Spleen (tissue), 11 donors: ENCODE results near the gene NIPA2. TPM values are rescaled to one million over a fixed set of nuclear protein-coding genes. Genes with fewer than 3 reads are reported as not detected.

Source experiments
- DNase-seq: peaks from one replicate; pipeline ENCODE4 v3.0.0-alpha.2; 2020
- H3K27ac ChIP-seq, 8 donors: fragments of 200-600 bp; sonication (generic) in 7 of 8; 1 replicate in 4 of 8; 2 replicates in 4 of 8; pipeline versions ENCODE4 v1.5.0 to v1.8.0; 2016 to 2021; ENCODE audit warnings: inconsistent platforms in 4 of 8, mild to moderate bottlenecking in 4 of 8, moderate library complexity in 1 of 8
- H3K27me3 ChIP-seq, 7 donors: fragments of 200-600 bp; sonication (generic) in 6 of 7; replicated peaks in 1 of 7; 1 replicate in 4 of 7; 2 replicates in 3 of 7; pipeline versions ENCODE4 v1.5.0 to v1.8.0; 2016 to 2021; ENCODE audit warnings: inconsistent platforms in 3 of 7, mild to moderate bottlenecking in 1 of 7
- H3K36me3 ChIP-seq, 6 donors: fragments of 200-600 bp; sonication (generic) in 5 of 6; 1 replicate in 4 of 6; 2 replicates in 2 of 6; pipeline versions ENCODE4 v1.5.0 to v1.8.0; 2016 to 2021; ENCODE audit warnings: inconsistent platforms in 2 of 6
- H3K4me1 ChIP-seq, 6 donors: fragments of 200-600 bp; sonication (generic) in 5 of 6; 1 replicate in 3 of 6; 2 replicates in 3 of 6; pipeline versions ENCODE4 v1.5.0 to v1.8.0; 2016 to 2021; ENCODE audit warnings: inconsistent platforms in 3 of 6
- H3K4me3 ChIP-seq, 8 donors: fragments of 200-600 bp; sonication (generic) in 7 of 8; 1 replicate in 4 of 8; 2 replicates in 4 of 8; pipeline versions ENCODE4 v1.5.0 to v1.8.0; 2016 to 2021; ENCODE audit warnings: inconsistent platforms in 4 of 8, mild to moderate bottlenecking in 4 of 8, moderate library complexity in 2 of 8
- H3K9me3 ChIP-seq, 8 donors: fragments of 200-600 bp; sonication (generic) in 7 of 8; 1 replicate in 4 of 8; 2 replicates in 4 of 8; pipeline versions ENCODE4 v1.5.0 to v1.8.0; 2016 to 2021; ENCODE audit warnings: inconsistent platforms in 4 of 8
- POLR2A ChIP-seq, 3 donors: fragments of 450-650 bp; IDR thresholded peaks; one replicate each; pipeline ENCODE4 v1.5.1; 2017; ENCODE audit warnings: antibody characterized with exemption in 3 of 3, mild to moderate bottlenecking in 1 of 3
- POLR2AphosphoS5 ChIP-seq, 3 donors: sonication (generic); formaldehyde crosslinking; IDR thresholded peaks; one replicate each; pipeline ENCODE4 v1.5.1; 2017; ENCODE audit warnings: antibody characterized with exemption in 3 of 3
- WGBS, 5 donors: extraction: QIAGEN DNeasy Blood & Tissue Kit in 3 of 5; methylation state at CpG; one replicate each; pipeline versions ENCODE4 v1.1.5 to v1.1.7; 2013 to 2018; 5-methylcytosine and 5-hydroxymethylcytosine counted together
- intact Hi-C: fragments of 100-400 bp; cut with DNase I; formaldehyde crosslinking; loops from one replicate; pipeline ENCODE4 v1.15.0; 2023; ENCODE audit warnings: low total_unique reads
- polyA plus RNA-seq, 3 donors: library from polyadenylated mRNA; stranded (reverse); fragments of 200-250 nt; gene quantifications; one replicate each; pipeline ENCODE4 v1.2.1, GENCODE V29; 2013
- total RNA-seq, 7 donors: library from RNA; depleted of rRNA in 3 of 7; stranded (reverse); fragments of >200 nt in 3 of 7; fragmentation: NEBNext Ultra II Directional in 4 of 7; extraction: Animal tissue kit (Norgen Biotek cat#: 25700) in 4 of 7; gene quantifications; one replicate each; pipeline versions ENCODE4 v1.1.0 to v1.2.1, GENCODE V29; 2016 to 2021
- TF ChIP-seq, protein P1 (sequence below), 11 experiments: fragments of 200-600 bp in 7 of 11; fragments of 450-650 bp in 4 of 11; sonication (generic) in 4 of 11; IDR thresholded peaks in 8 of 11; conservative IDR thresholded peaks in 3 of 11; 1 replicate in 7 of 11; 2 replicates in 4 of 11; pipeline versions ENCODE4 v1.4.0 to v1.8.0; 2016 to 2021; ENCODE audit warnings: antibody characterized with exemption in 11 of 11, inconsistent platforms in 4 of 11, mild to moderate bottlenecking in 1 of 11
- donor health status: healthy with polysubstance abuse.
- donor health status: DM: no; HTN: no; CAD: no; lungs with moderate emphysema.
- donor health status: DM: no; HTN: no; CAD: no.
- donor health status: Bipolar disorder and iron deficiency.
- donor health status: healthy.
- donor health status: DM: no; HTN: no; CAD: no.
- donor health status: DM: yes; HTN: yes; CAD: no.

The NIPA2 gene
- total and polyA plus RNA-seq, 10 donors, result 18.4 to 91.4 (median 52.8) TPM

DNA sequence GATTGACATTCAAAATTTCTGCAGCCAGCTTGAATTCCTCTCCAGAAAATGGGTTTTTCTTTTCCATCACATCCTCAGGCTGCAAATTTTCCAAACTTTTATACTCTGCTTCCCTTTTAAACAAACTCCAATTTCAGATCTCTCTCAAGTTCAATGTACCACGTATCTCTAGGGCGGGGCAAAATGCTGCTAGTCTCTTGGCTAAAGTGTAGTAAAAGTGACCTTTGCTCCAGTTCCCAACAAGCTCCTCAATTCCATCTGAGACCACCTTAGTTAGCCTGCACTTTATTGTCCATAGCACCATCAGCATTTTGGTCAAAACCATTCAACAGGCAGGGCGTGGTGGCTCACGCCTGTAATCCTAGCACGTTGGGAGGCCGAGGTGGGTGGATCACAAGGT lies 46.7 kb downstream of the NIPA2 start:
- TF ChIP-seq, protein P1, sequence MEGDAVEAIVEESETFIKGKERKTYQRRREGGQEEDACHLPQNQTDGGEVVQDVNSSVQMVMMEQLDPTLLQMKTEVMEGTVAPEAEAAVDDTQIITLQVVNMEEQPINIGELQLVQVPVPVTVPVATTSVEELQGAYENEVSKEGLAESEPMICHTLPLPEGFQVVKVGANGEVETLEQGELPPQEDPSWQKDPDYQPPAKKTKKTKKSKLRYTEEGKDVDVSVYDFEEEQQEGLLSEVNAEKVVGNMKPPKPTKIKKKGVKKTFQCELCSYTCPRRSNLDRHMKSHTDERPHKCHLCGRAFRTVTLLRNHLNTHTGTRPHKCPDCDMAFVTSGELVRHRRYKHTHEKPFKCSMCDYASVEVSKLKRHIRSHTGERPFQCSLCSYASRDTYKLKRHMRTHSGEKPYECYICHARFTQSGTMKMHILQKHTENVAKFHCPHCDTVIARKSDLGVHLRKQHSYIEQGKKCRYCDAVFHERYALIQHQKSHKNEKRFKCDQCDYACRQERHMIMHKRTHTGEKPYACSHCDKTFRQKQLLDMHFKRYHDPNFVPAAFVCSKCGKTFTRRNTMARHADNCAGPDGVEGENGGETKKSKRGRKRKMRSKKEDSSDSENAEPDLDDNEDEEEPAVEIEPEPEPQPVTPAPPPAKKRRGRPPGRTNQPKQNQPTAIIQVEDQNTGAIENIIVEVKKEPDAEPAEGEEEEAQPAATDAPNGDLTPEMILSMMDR (IDR thresholded peaks at IDR 0.05 in 8 of 11, conservative IDR thresholded peaks at IDR 0.05 in 3 of 11), result no peak
- TF ChIP-seq POLR2AphosphoS5 (IDR thresholded peaks at IDR 0.05) (no peak), POLR2A (IDR thresholded peaks at IDR 0.05) (no peak)
- DNase-seq, result no peak
- H3K4me3 ChIP-seq, result no peak overlapping the region
- no peaks in the 10 kb centered on the region for H3K9me3 ChIP-seq
- H3K27me3 ChIP-seq, result no peaks in the 10 kb centered on the region
- H3K27ac ChIP-seq, result no peak overlapping the region
- no peaks in the 10 kb centered on the region for H3K4me1 ChIP-seq
- peaks cover 0 to 74% (median 21%) of the 10 kb centered on the region in 6 donors for H3K36me3 ChIP-seq
- intact Hi-C loops, result loop anchor here (10.0 kb wide), 1 partner anchor 60 kb away; no protein-coding TSS in a partner anchor
- WGBS, 5 donors, result 92 to 98% (median 97%) methylated on average over 6 of the region's 6 CpGs

DNA sequence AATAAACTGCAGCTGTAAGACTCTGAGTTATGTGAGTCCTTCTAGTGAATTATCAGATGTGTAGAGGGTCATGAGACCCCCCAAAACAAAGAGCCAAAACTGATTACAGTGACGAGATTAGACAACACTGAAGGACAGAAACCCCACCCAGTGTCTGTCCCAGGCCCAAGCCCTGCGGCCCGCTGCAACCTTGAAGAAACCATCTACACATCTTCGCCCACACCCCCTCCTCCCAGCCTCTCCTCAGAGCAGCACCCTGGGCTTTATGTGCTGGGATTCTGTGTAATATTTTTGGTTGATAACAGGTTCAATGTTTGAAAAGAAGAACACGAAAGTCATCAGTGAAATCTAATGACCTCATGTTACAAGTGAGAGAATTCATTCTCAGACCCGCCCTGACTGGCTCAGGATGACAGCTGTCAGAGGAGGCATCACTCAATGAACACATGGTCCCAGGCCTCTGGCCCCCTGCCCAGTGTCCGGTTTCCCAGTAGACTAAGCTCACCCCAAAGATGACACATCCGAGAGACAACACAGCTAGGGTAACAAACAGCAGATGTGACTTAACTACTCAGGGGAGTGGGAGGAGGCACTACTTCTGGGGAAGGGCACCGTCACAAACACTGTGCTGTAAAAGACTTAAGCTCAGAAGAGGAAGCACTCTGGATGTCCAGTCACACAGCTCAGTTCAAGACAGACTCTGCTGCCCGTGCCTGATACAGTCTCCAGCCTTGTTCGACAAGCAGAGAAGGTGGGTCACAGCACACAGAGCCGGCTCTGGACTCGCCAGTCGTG lies 48.9 kb downstream of the NIPA2 start:
- Histone ChIP-seq H3K4me1 (no peaks in the 10 kb centered on the region), H3K36me3 (peaks cover 0 to 74% (median 15%) of the 10 kb centered on the region in 6 donors), H3K9me3 (no peaks in the 10 kb centered on the region), H3K27ac (no peak overlapping the region), H3K4me3 (no peak overlapping the region), H3K27me3 (no peaks in the 10 kb centered on the region)
- no peak for TF ChIP-seq POLR2A (IDR thresholded peaks at IDR 0.05)
- no peak for TF ChIP-seq POLR2AphosphoS5 (IDR thresholded peaks at IDR 0.05)
- TF ChIP-seq, protein P1 (IDR thresholded peaks at IDR 0.05 in 8 of 11, conservative IDR thresholded peaks at IDR 0.05 in 3 of 11), result no peak
- intact Hi-C loops, result loop anchor here (10.0 kb wide), 1 partner anchor 63 kb away; no protein-coding TSS in a partner anchor
- WGBS, 5 donors, result 89 to 93% (median 92%) methylated on average over 12 to 14 of the region's 14 CpGs
- no peak for DNase-seq

DNA sequence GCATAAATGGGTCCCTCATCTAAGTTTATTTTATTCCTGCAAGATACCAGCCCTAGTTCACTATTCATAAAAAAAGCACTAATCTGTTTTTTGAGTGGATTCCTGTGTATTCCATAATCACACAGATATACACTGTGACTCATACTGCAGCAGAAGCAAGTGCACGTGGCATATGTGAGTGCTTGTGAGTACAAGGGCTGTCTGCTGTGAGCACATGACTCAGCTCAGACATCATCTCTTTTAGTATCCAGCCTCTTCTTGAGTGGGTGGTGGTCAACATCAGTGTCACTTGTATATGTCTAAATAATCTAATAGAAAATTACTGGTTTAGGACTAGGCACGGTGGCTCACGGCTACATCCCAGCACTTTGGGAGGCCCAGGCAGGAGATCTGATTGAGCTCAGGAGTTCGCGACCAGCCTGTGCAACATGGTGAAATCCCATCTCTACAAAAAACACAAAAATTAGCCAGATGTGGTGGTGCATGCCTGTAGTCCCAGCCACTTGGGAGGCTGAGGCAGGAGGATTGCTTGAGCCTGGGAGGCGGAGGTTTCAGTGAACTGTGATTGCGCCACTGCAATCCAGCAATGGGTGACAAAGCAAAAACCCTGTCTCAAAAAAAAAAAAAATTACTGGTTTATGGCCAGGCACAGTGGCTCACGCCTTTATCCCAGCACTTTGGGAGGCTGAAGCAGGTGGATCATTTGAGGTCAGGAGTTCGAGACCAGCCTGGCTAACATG lies 49.8 kb downstream of the NIPA2 start:
- Histone ChIP-seq H3K27ac (no peak overlapping the region), H3K36me3 (peaks cover 0 to 74% (median 12%) of the 10 kb centered on the region in 6 donors), H3K27me3 (no peaks in the 10 kb centered on the region), H3K4me3 (no peak overlapping the region), H3K9me3 (no peaks in the 10 kb centered on the region), H3K4me1 (no peaks in the 10 kb centered on the region)
- 82 to 96% (median 88%) methylated on average over 9 of the region's 9 CpGs for WGBS, 5 donors
- intact Hi-C loops, result loop anchor here (10.0 kb wide), 1 partner anchor 63 kb away; no protein-coding TSS in a partner anchor
- DNase-seq, result no peak
- TF ChIP-seq, protein P1 (IDR thresholded peaks at IDR 0.05 in 8 of 11, conservative IDR thresholded peaks at IDR 0.05 in 3 of 11), result no peak
- TF ChIP-seq POLR2A (IDR thresholded peaks at IDR 0.05), result no peak
- TF ChIP-seq POLR2AphosphoS5 (IDR thresholded peaks at IDR 0.05), result no peak
